GM18858 (cell line): ENCODE data around the gene PLEKHA7.
"Not testable (repeated sequence)": the region's sequence is repeated elsewhere in the genome, so short reads cannot be mapped to it uniquely, and the experiment has no call there.

Source experiments
- ATAC-seq: cut with Tn5 transposase; IDR thresholded peaks from one replicate; pipeline ENCODE4 v1.9.1; 2021; ENCODE audit not compliant: unreplicated experiment

The PLEKHA7 gene

DNA sequence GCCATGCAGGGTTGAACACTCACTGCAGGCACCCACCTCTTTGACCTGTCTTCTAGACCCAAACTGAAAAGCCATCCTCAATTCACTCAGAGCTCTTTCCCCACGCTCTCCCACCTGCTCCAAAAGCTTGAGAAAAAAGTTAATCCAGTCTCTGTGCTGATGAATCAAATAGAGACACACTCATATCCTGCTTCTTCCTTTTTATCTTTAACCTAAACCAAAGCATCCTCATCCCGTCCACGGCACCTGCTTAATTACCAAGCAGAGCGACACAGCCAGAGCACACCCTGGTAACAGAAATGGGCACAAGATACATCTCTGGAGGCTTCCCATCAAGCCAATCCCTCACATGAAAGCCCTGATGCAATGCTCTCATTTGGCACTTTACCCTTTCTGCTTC, 102.6 kb downstream of the PLEKHA7 start:
- ATAC-seq = no peak

GRCh38 chr11:16911186-16911585, 103.0 kb downstream of the PLEKHA7 start:
- no peak for ATAC-seq

DNA sequence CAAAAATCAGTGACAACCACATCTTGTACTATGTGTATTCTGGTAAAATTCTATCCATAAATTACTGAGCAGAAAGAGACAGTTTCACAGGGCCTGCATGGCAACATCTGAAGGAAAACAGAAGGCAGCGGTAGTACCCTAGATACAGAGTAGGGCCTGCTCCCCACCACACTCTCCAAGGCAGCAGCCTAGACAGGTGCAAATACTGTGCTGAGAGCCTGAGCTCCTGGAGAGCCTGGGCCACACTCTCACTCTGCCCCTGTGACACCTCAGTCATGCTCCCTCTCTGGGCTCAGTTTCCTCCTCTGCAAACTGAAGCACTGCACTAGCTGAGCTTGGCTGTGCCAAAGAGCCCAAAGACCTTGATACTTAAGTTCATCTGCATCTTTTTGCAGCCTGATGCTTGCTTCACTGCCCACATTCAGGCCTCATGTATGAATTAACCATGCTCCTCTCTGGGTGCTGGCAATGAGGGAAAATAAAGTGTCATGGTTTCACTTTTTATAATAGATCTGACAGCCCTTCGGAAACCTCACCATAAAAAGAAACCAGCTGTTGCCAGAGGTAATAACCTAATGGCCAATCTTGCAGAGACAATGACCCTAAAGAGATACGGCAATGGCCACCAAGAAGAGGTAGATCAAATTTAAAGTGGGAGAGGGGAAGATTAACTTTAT, 104.7 kb downstream of the PLEKHA7 start:
- ATAC-seq = peak; percentile 58

GRCh38 chr11:16905375-16905774, 108.8 kb downstream of the PLEKHA7 start:
- no peak for ATAC-seq

- not testable (repeated sequence) for ATAC-seq
Observed at GRCh38 chr11:16904761-16905160, 109.5 kb downstream of the PLEKHA7 start.

DNA sequence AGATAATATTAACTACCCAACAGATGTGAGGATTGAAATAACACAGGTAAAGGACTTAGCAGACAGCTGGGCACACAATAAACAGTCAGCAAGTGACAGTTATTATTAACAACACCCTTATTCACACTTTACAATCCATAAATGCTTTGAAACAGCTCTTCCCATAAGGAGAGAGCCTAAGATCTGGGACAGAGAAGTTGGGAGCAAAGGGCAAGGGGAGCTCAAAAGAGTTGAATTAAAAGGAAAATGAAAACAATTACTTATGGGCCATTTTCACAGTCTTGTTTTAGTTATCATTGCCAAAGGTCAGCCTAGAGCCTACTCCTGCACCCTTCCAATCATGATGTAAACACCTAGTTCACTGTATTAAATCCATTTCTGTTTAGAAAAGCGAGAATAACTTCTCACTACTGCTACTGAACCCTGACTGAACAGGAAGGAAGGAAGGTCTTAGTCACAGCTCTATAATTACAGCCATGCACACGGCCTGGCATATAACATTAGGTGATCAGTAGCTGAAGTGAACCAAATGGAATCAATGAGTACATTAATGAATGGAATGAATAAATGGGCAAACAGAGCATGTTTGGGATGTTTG, 111.3 kb downstream of the PLEKHA7 start:
- peak; percentile 58 for ATAC-seq

DNA sequence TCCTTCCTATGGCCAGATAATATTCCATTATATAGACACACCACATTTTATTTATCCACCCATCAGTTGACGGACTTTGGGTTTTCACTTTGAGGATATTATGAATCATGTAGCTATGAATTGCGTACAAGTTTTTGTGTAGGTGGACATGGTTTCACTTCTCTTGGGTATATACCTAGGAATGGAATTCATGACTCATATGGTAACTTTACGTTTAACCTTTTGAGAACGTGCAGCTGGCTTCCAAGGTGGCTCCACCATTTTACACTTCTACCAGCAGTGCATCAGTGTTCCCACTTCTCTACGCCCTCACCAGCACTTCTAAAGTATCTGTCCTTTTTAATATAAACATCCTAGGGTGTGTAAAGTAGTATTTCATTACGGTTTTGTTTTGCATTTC, 112.0 kb downstream of the PLEKHA7 start:
- ATAC-seq = peak; percentile 84

- no peak for ATAC-seq
Observed at GRCh38 chr11:16900491-16900890, 113.7 kb downstream of the PLEKHA7 start.

- no peak for ATAC-seq
Observed at GRCh38 chr11:16899708-16900303, 114.4 kb downstream of the PLEKHA7 start.

DNA sequence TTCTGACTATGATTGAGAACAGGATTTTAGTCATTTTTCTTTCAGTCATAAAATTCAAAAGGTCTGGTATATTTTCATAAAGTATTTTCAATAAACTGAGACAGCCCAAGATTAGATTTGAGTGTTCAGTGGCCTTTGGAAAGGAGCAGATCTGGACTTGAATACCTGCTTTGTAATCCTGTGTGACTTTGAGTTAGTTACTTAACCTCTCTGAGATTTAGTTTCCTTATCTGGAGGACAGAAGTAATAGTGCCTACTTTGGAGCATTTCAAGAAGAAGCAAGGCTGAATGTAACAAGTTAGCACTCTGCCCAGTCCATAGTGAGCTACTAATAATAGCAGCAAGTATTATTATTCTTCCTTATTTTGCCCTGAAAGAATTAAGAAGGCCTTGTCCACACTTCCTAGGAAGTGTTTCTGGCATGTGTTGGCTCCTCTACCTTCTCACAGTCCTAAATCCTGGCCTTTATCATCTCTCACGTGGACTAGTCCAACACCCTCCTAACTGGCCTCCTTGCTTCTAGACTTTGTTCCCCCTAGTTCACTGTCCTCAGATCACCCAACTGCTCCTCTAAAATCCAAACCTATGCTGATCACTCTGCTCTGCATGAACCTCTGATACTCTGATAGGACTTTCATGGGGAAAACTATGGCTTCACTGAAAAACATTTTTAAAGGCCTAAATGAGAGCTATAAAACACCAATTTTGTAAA, 115.8 kb downstream of the PLEKHA7 start:
- no peak for ATAC-seq

DNA sequence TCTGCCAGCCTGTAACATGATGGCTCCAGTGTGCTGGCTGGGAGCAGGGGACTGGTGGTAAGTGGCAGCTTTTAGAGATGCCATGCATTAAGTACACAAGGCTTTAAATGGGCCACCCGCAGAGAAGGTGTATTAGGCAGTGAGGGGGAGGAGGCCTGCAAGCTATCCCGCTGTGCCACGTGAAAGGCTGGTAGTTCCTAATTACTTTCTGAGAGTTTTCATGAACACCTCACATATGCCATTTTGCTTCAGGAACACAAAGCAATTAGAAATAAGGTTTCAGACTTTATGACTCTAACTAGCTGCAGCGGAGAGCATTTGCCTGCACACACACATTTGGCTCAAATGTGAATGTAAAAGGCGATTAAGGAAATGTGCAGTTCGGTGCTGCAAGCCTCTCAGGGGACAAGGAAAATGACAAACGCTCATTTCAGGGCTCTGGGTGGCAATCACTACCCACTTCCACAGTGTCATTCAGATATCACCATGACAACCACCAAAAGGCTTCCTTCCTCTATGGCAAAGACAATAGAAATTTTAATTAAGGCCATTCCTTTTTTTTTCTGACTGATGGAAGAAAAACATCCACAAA, 116.6 kb downstream of the PLEKHA7 start:
- ATAC-seq = no peak

DNA sequence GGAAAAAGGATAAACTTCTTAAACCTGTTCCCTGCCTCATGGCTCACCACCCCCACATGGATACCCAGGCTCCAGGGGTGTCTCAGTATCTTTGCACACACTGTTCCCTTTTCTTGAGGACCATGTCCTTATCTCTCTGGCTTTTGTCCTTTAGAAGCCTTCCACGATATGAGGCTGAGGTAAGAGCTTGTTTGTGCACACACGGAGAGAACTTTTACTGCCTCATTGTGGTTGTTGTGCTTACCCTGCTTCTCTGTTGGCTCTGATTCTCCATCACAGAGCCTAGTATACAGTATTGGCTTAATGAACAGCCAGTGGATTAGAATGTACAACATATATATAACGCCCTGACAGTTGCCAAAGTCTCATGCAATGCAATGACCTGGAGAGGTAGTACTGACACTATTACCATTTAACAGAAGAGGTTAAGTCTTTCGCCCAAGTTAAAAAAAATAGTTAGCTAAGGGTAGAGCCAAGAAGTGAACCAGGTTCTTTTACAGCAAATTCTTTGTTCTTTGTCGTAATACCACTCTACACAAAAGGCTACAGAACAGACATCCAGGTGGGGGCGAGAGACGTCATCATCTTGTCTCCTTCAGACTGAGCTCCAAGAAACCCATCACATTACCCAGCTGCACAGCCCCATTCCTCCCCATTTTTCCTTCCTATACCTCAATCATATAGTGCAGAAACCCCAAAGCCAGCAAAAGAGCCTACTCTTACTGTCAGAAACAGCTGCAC, 117.3 kb downstream of the PLEKHA7 start:
- ATAC-seq = no peak

- ATAC-seq = no peak
Observed at GRCh38 chr11:16895306-16895705, 118.9 kb downstream of the PLEKHA7 start.

- ATAC-seq = no peak
Observed at GRCh38 chr11:16893456-16894066, 120.7 kb downstream of the PLEKHA7 start.

- ATAC-seq = no peak
Observed at GRCh38 chr11:16891964-16892363, 122.2 kb downstream of the PLEKHA7 start.

DNA sequence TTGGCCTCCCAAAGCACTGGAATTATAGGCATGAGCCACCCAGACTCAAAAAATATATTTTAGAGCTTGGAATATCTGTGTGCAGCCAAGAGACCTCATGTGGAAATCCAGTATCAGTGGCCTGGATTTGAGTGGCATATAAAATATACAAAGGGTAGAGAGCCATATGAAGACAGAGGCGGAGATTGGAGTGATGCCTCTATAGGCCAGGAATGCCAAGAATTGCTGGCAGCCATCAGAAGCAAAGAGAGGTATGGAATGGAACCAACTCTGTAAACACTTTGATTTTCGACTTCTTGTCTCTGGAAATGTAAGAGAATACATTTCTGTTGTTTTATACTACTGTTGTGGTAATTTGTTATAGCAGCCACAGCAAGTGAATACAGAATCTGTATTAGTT, 123.0 kb downstream of the PLEKHA7 start:
- no peak for ATAC-seq

- no peak for ATAC-seq
Observed at GRCh38 chr11:16890442-16890841, 123.8 kb downstream of the PLEKHA7 start.

DNA sequence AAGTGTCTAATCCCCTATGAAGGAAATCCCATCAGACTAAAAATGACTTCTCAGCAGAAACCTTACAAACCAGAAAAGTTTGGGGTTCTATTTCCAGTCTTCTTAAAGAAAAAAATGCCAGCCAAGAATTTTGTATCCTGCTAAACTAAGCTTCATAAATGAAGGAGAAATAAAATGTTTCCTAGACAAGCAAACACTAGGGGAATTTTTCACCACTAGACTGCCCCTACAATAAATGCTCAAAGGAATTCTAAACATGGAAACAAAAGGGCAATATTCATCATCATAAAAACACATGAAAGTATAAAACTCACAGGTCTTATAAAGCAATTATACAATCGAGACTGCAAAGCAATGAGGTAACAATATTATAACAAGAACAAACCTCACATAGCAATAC, 124.3 kb downstream of the PLEKHA7 start:
- no peak for ATAC-seq

- not testable (repeated sequence) for ATAC-seq
Observed at GRCh38 chr11:16889010-16889409, 125.2 kb downstream of the PLEKHA7 start.

DNA sequence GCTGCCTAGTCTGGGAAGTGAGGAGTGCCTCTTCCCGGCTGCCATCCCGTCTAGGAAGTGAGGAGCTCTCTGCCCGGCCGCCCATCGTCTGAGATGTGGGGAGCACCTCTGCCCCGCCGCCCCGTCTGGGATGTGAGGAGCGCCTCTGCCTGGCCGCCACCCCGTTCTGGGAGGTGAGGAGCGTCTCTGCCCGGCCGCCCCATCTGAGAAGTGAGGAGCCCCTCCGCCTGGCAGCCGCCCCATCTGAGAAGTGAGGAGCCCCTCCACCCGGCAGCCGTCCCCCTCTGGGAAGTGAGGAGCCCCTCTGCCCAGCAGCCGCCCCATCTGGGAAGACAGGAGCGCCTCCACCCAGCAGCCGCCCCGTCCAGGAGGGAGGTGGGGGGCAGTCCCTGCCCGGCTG, 126.3 kb downstream of the PLEKHA7 start:
- ATAC-seq = not testable (repeated sequence)
